Measurements from ENCODE around the gene PCDH1.

- no peak for TF ChIP-seq CTCF (IDR thresholded peaks at IDR 0.05)
- TF ChIP-seq POLR2A (IDR thresholded peaks at IDR 0.05) = no peak
These were observed 27.4 kb downstream of the PCDH1 start for GRCh38 chr5:141850786-141851185.
